Limb (tissue), 2 donors: ENCODE results near the gene TRIM54.
A peak's percentile ranks its signal among the peaks of the same experiment; 100 is the strongest.
"Not testable (repeated sequence)": the region's sequence is repeated elsewhere in the genome, so short reads cannot be mapped to it uniquely, and the experiment has no call there.

ENCODE experiments used
- DNase-seq, 2 donors: peaks; one replicate each; pipeline ENCODE4 v3.0.0-alpha.2; 2016; ENCODE audit errors: extremely low spot score in 2 of 2

Gene TRIM54

GRCh38 chr2:27309651-27310050 is 27.4 kb downstream of the TRIM54 start:
- DNase-seq: no peak

DNA sequence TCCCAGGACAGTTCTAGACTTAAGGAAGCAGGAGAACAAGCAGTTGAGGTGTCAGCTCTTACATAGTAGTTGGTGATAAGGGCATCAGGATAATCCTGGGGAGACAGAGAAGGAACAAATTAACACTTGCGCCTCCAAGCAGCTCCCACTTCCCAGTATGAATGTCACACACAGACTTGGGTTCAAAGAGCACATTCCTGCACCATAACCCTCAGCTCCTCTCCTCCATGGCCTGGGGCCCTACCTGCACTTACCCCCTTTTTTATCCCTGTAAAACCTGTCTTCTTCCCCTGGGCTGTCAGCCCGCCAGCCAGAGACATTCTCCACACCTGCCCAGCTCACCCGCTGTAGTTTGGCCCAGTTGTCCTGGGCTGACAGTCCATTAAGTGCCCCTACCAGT is 29.9 kb downstream of the TRIM54 start:
- DNase-seq: no peak

GRCh38 chr2:27313882-27314645 is 31.8 kb downstream of the TRIM54 start:
- no peak for DNase-seq

- DNase-seq: no peak
Measured at GRCh38 chr2:27314709-27315108, 32.5 kb downstream of the TRIM54 start.

DNA sequence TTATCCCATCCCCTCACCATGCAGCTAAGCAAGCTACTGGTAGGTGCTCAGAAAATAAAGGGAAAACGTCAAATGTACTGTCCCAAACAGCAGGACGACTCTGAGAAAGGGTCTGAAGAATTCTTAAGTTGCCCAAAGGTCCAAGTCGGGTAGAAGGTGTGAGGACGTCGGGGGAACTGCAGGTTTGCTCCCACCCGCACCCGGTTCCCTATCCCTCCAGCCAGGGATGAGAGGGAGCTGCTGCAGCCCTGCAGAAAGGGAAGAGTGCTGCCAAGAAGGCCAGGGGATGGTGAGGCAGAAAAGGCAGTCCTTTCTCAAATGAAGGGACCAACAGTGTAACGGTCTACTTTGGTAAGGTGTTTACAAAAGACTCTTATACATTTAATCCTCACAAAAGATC is 32.9 kb downstream of the TRIM54 start:
- no peak for DNase-seq

DNA sequence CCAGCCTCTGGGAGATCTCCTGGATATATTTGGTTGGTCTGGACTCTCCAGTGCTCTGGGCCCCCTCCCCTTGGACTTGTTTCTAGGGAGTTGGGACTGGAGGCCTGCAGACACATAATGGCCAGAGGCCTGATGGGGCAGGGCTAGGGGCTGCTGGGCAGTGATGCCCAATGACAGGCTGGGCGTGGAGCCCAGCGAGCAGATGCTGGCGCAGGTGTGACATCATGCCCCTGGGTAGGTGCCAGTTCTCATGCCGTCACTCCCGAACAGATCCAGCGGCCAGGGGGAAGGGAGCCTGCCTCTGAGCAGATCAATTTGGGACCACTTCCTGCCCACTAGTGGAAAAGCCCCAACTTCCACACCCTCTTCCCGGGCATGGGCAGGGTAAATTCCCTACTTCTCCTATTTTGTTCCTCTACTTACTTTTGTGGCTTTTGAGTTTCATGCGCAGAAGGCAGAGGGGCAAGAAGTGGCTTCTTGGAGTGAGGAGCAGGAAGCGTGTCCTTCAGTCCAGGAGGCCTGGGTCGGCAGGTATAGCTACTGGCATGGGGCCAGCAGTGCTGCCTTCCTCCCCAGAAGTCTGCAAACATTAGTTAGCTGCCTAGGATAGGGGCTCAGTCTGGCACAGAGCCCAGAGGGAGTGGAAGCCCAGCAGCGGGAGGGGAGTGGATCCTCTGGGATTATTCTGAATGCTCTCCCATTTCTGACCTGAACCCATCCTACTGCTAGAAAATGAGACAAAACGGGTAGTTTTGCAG is 34.6 kb downstream of the TRIM54 start:
- DNase-seq: no peak

- DNase-seq: not testable (repeated sequence)
Measured at GRCh38 chr2:27319839-27320238, 37.6 kb downstream of the TRIM54 start.

- no peak for DNase-seq
Measured at GRCh38 chr2:27320958-27321543, 38.8 kb downstream of the TRIM54 start.

GRCh38 chr2:27322301-27322765 is 40.1 kb downstream of the TRIM54 start:
- DNase-seq: no peak

GRCh38 chr2:27322766-27323595 is 40.8 kb downstream of the TRIM54 start, which contains the start of gene MPV17:
MPV17 (minus strand) TSS chr2:27323097; CDS start chr2:27322517, 580 bp downstream.
- DNase-seq: peak; percentile 93

DNA sequence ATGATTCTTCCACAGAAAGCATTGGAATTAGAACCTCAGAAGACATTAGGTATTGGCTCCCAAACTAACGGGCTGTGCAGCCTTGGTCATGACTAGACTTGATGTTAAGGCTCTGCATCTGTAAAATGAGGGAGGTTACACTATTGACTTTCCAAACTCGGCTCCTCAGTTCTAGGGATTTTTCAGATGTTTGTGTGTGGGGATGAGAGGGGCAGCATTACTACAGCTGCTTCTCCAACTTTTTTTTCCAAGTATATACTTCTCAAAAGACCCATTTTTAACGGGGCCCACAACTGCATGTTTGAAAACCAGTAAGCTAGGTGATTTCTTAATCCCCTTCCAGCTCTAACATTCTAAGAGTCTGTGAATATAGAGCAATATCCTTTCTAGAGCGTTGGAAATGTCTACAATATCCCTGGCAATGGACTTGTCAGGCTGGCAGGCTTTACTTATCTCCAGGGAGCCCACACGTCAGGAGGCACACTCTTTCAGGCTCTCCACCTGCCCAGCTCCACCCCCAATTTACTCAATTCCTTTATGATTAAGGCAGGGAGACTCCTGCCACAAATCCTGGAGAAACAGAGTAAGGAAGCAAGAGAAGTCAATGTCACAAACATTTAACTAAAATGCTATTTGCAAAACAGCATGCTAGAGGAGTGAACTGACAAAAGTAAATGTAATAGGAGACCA is 41.5 kb downstream of the TRIM54 start:
- no peak for DNase-seq

GRCh38 chr2:27324720-27325119 is 42.5 kb downstream of the TRIM54 start:
- DNase-seq: no peak

DNA sequence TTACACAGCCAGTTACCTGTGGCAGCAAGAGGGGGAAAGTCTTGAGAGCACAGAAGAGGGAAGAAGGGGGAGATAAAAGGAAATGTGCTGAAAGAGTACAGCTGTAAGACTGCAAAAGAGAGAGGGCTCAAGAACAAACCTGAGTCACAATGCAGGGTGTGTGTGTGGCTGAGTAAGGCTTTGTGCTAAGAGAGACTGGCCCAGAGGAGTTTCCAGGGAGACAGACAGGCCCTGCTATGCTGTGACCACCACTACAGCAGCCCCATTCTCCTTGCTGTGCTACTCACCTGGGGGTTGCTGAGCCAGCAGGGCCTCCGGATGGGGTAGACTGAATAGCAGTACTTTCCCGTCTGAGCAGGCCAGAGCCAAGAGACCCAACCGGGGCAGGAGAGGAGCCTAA is 53.1 kb downstream of the TRIM54 start:
- DNase-seq: no peak

GRCh38 chr2:27336173-27336572 is 53.9 kb downstream of the TRIM54 start:
- DNase-seq: no peak

GRCh38 chr2:27347641-27348040 is 65.4 kb downstream of the TRIM54 start:
- no peak for DNase-seq

DNA sequence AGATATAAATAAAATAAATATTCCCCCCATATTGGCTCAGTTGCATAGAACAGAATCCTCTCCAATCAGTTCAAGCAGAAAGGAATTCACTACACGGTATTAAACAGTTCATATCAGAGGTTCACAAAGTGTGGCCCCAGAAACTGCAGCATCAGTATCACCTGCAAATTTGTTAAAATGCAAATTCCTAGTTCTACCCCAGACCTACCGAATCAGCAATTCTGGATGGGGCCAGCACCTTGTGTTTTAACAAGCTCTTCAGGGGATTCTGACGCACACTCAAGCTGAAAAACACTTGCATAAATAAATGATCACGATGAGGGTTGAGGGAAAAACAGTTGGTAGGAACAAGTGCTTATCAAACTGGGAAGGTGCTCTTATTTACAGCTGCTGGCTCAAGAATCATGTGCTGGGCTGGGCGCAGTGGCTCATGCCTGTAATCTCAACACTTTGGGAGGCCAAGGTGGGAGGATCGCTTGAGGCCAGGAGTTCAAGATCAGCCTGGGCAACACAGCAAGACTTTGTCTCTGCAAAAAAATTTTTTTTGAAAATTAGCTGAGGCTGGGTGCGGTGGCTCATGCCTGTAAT is 68.0 kb downstream of the TRIM54 start:
- DNase-seq: no peak

DNA sequence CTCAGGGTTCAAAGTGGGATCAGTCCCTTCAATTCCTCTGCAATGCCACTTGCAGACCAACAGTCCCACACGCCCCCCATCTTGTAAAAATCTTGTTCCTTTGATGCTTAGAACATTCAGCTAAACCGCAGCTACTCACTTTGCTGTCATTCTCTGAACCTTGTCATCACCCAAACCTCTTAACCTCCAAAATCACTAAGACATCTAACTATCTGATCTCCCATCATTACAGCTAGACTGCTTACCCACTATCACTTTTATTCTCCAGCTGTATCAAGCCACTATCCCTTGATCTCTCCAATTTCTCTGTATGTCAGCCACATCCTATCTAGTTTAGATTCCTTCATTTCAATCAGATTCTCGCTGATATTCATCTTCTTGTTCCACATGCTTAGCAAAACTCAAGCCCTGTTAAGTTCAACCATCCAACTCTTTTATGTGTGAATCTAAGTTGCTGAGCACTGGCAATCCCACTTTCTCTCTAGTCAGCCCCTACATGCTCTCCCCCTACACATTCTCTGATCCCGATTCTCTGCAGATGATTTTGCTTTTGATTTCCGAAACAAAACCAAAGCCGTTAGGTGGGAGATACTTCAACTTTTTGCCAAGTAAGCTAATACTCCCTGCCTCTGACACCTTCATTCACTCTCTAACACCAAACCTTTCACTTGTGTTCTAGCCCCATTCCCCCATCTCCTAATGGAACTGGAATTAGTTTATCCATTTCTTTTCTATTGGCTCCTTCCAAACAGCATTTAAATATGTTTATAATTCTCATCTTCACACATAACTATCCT is 69.8 kb downstream of the TRIM54 start:
- DNase-seq: no peak

GRCh38 chr2:27353386-27353761 is 71.1 kb downstream of the TRIM54 start:
- not testable (repeated sequence) for DNase-seq

- DNase-seq: no peak
Measured at GRCh38 chr2:27353762-27354596, 71.8 kb downstream of the TRIM54 start.
